ENCODE results near the gene NFATC1.

NFATC1 gene

DNA sequence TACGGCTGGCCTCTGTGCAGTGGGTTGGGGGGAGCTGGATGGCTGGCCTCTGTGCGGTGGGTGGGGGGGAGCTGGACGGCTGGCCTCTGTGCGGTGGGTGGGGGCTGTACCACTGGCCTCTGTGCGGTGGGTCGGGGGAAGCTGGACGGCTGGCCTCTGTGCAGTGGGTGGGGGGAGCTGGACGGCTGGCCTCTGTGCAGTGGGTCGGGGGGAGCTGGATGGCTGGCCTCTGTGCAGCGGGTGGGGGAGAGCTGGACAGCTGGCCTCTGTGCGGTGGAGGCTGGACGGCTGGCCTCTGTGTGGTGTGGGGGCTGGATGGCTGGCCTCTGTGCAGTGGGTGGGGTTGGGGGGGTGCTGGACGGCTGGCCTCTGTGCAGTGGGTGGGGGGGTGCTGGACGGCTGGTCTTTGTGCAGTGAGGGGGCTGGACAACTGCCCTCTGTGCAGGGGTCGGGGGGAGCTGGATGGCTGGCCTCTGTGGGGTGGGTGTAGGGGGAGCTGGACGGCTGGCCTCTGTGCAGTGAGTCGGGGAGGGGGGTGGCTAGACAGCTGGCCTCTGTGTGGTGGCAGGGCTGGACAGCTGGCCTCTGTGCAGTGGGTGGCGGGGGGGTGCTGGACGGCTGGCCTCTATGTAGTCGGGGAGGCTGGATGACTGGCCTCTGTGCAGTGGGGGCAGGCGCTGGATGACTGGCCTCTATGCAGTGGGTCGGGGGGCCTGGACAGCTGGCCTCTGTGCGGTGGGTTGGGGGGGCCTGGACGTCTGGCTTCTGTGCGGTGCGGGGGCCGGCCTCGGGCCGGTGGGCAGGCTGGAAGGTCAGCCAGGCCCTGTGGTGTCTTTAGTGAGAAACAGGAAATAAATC, 31.9 kb downstream of the NFATC1 start:
- H3K4me3 ChIP-seq (replicated peaks; ENCODE audit: low read depth, low read length) = no peak overlapping the region

DNA sequence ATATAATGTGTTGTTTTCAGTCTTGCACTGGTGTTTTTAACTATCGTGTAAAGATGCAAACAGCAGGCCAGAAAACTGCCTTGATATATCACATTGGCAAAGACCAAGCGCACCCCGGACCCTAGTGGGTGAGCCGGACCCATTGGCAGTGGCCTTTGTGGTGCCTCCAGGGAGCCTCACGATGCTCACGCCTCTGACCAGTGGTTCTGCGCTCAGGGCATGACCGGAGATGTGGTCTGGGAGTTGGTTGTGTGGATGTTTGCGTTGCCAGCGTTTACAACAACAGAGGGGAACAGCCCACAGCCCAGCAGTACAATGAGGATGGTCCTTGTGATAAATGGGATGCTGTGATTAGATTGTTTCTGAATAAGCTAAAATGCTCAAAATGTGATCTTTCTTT, 32.6 kb downstream of the NFATC1 start:
- no peak for DNase-seq (ENCODE audit: extremely low read depth, insufficient read length)
- Histone ChIP-seq H3K27me3 (replicated peaks; ENCODE audit: control insufficient read depth, insufficient read depth, low read length) (no peaks in the 10 kb centered on the region), H3K4me3 (replicated peaks; ENCODE audit: low read depth, low read length) (no peak overlapping the region), H3K36me3 (ENCODE audit: control insufficient read depth, insufficient read depth, low read length) (no peaks in the 10 kb centered on the region)
- TF ChIP-seq, protein P1, sequence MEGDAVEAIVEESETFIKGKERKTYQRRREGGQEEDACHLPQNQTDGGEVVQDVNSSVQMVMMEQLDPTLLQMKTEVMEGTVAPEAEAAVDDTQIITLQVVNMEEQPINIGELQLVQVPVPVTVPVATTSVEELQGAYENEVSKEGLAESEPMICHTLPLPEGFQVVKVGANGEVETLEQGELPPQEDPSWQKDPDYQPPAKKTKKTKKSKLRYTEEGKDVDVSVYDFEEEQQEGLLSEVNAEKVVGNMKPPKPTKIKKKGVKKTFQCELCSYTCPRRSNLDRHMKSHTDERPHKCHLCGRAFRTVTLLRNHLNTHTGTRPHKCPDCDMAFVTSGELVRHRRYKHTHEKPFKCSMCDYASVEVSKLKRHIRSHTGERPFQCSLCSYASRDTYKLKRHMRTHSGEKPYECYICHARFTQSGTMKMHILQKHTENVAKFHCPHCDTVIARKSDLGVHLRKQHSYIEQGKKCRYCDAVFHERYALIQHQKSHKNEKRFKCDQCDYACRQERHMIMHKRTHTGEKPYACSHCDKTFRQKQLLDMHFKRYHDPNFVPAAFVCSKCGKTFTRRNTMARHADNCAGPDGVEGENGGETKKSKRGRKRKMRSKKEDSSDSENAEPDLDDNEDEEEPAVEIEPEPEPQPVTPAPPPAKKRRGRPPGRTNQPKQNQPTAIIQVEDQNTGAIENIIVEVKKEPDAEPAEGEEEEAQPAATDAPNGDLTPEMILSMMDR (IDR thresholded peaks at IDR 0.05; ENCODE audit: insufficient read depth, low read length, poor library complexity, severe bottlenecking) = no peak

More for the DNA sequence above, 31.9 kb downstream of the NFATC1 start:
- no peaks in the 10 kb centered on the region for H3K36me3 ChIP-seq (ENCODE audit: control insufficient read depth, insufficient read depth, low read length)
- TF ChIP-seq, protein P1 (IDR thresholded peaks at IDR 0.05; ENCODE audit: insufficient read depth, low read length, poor library complexity, severe bottlenecking) = no peak
- no peak for DNase-seq (ENCODE audit: extremely low read depth, insufficient read length)
- H3K27me3 ChIP-seq (replicated peaks; ENCODE audit: control insufficient read depth, insufficient read depth, low read length) = no peaks in the 10 kb centered on the region

DNA sequence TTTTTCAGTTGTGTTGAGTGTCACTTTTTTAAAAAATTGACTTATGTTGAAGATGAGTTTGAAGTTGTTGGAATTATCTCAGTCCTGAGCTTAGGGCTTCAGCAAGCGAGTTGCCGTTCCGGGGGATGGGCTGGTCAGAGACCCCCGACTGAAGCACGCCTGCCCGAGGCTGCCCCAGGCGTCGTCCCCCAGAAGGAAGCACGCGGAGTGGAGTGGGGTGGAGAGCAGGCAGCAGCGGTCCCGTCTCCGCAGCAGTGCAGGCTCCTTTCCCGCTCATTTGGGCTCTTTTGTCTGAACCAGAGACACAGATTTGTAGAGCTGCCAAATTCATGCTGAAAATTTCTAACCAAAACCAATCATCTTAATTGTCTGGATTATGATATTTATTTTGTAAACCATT, 33.7 kb downstream of the NFATC1 start:
- TF ChIP-seq, protein P1 (IDR thresholded peaks at IDR 0.05; ENCODE audit: insufficient read depth, low read length, poor library complexity, severe bottlenecking) = no peak
- Histone ChIP-seq H3K27me3 (replicated peaks; ENCODE audit: control insufficient read depth, insufficient read depth, low read length) (no peaks in the 10 kb centered on the region), H3K36me3 (ENCODE audit: control insufficient read depth, insufficient read depth, low read length) (no peaks in the 10 kb centered on the region), H3K4me3 (replicated peaks; ENCODE audit: low read depth, low read length) (no peak overlapping the region)
- DNase-seq (ENCODE audit: extremely low read depth, insufficient read length) = no peak

DNA sequence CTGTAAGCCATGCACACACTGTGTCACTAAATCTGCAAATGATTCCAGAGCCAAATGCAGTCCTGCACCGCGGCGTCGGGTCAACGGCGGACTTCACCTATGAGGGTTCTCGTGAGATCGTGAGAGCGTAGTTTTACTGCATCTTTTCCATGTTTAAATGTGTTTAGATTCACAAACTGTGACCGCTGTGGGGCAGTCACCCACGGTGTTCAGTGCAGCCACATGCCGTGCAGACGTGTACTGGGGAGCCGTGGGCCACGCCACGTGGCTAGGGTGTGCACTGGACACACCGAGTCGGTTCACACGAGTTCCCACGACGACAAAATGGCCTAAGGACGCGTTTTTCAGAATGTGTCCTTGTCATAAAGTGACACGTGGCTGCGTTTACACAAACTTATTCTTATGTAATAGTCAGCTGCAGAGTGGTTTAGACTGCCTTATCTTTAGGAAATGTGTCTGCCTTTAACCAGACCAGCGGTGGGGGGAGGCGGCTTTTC, 34.1 kb downstream of the NFATC1 start:
- H3K4me3 ChIP-seq (replicated peaks; ENCODE audit: low read depth, low read length) = no peak overlapping the region
- DNase-seq (ENCODE audit: extremely low read depth, insufficient read length) = no peak
- TF ChIP-seq, protein P1 (IDR thresholded peaks at IDR 0.05; ENCODE audit: insufficient read depth, low read length, poor library complexity, severe bottlenecking) = no peak
- no peaks in the 10 kb centered on the region for H3K36me3 ChIP-seq (ENCODE audit: control insufficient read depth, insufficient read depth, low read length)
- H3K27me3 ChIP-seq (replicated peaks; ENCODE audit: control insufficient read depth, insufficient read depth, low read length) = no peaks in the 10 kb centered on the region

DNA sequence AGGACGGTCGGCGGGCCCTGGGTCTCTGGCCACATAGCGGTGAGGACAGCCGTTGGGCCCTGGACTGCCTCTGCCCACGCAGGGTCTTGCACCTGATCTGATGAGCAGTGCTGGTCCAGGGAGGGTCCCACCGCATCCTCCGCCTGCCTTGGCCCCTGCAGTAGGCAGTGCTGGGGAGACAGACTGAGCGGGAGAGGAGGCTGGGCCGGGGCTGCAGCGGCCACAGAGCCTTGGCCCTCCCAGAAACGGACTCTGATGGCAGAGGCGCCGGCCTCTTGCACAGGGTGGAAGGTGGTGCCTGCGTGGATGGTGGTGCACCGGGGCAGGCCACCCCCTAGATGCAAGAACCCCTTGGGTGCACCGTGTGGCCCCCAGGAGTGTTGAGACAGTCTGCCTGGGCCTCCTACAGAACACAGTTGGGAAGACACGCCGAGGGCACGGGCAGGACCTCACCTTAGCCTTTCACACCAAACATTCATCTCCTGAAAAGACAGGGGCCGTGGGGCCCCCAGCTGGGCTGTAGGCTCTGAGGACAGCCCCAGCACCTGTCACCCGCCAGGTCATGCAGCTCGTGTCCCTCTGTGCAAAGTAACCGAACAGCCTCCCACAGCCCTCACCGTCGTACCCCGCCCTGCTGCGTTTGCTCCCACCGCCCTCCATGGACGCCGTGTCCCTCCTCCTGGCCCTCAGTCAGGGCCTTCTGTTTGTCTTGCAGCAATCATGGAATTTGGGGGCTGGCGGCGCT, 36.8 kb downstream of the NFATC1 start:
- Histone ChIP-seq H3K27me3 (replicated peaks; ENCODE audit: control insufficient read depth, insufficient read depth, low read length) (no peaks in the 10 kb centered on the region; the same call in 1 of the 2 replicates), H3K36me3 (ENCODE audit: control insufficient read depth, insufficient read depth, low read length) (no peaks in the 10 kb centered on the region), H3K4me3 (replicated peaks; ENCODE audit: low read depth, low read length) (no peak overlapping the region)
- DNase-seq (ENCODE audit: extremely low read depth, insufficient read length) = no peak
- TF ChIP-seq, protein P1 (IDR thresholded peaks at IDR 0.05; ENCODE audit: insufficient read depth, low read length, poor library complexity, severe bottlenecking) = no peak

Measured in GM06990 (cell line).